GM19468 (cell line): ENCODE data around the gene KLF13.

Experiments used
- ATAC-seq: cut with Tn5 transposase; IDR thresholded peaks from one replicate; pipeline ENCODE4 v1.9.1; 2021; ENCODE audit warnings: mild to moderate bottlenecking, moderate library complexity, moderate number of reproducible peaks; ENCODE audit not compliant: unreplicated experiment; ENCODE audit errors: extremely low read depth

Gene KLF13

DNA sequence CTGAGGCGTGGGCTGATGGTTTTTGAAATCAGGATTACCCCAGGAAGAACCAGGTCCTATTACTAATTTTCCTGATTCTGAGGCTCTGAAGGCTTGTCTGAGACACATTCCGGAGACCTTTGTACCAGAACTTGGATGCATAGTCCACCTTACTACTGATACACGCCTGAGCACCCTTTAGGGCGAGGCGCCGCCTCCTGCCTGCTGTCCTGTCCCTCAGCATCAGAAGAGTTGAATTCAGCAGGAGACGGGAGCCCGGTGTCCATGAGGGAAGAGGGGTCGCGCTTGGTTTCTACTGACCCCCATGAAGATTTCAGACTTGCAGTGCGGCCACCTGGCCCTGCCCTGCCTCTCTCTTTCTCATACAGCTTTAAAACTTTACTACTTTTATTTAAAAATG is 49.9 kb downstream of the KLF13 start:
- no peak for ATAC-seq

DNA sequence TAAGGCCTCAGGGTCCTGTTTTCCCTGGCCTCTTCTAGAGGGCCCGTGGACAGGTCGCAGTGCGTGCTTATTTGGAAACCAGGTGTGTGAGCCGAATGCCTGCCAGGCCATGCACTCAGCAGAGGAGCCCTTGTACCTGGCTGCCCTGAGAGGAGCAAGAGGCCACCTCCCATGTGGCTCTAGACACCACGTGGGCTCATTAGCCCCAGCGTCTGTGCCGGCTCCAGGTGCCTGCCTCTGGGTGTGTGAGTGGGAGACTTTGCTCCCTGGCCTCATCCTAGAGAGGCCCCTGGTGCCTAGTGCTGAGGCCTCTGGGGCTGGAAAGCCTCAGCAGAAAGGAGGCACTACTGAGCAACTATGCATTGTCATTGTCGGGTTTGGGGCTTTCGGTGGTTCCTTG is 50.4 kb downstream of the KLF13 start:
- no peak for ATAC-seq

- ATAC-seq, result no peak
Observed at GRCh38 chr15:31378363-31378903, 51.8 kb downstream of the KLF13 start.

- no peak for ATAC-seq
Observed at GRCh38 chr15:31379042-31379441, 52.4 kb downstream of the KLF13 start.

GRCh38 chr15:31379577-31379976 is 52.9 kb downstream of the KLF13 start:
- ATAC-seq, result no peak

- no peak for ATAC-seq
Observed at GRCh38 chr15:31381801-31382712, 55.4 kb downstream of the KLF13 start.

DNA sequence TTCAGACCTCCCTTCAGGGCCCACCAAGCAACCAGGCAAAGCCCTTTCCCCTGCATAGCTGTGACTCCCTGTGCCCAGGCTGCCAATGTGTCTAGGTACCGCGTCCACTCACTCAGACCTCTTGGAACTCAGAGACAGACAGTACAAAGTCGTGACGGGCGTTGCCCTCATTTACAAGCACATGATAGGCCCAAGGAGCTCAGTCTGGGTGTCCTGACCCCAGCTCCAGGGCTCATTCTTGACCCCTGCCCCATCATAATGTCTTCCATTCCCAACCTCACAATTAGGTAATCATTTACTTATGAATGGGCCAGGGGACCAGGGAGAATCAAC is 56.0 kb downstream of the KLF13 start:
- ATAC-seq, result no peak

GRCh38 chr15:31383139-31383538 is 56.5 kb downstream of the KLF13 start:
- no peak for ATAC-seq

DNA sequence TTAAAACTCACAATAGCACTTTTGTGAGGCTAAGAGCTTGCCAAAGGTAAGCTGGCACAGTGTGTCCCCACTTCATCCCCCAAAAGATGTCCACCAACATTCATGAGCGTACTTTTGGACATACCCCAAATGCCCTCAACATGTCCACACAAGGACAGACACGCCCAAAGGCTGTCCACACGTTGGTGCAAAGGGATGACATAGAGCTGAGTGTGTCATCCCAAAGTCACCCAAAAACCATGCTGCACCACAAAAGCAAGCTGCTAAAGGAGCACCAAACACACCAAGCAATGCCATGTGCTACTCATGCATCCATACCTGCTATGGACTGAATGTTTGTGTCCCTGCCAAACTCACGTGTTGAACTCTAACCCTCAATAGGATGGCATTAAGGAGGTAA is 57.9 kb downstream of the KLF13 start:
- ATAC-seq, result no peak

- no peak for ATAC-seq
Observed at GRCh38 chr15:31385736-31386135, 59.1 kb downstream of the KLF13 start.

- ATAC-seq, result no peak
Observed at GRCh38 chr15:31387092-31387478, 60.5 kb downstream of the KLF13 start.

GRCh38 chr15:31387479-31388118 is 61.0 kb downstream of the KLF13 start:
- ATAC-seq, result no peak

GRCh38 chr15:31389576-31389975 is 62.9 kb downstream of the KLF13 start:
- no peak for ATAC-seq

- ATAC-seq, result no peak
Observed at GRCh38 chr15:31390029-31390428, 63.4 kb downstream of the KLF13 start.

- no peak for ATAC-seq
Observed at GRCh38 chr15:31390777-31391486, 64.3 kb downstream of the KLF13 start.

DNA sequence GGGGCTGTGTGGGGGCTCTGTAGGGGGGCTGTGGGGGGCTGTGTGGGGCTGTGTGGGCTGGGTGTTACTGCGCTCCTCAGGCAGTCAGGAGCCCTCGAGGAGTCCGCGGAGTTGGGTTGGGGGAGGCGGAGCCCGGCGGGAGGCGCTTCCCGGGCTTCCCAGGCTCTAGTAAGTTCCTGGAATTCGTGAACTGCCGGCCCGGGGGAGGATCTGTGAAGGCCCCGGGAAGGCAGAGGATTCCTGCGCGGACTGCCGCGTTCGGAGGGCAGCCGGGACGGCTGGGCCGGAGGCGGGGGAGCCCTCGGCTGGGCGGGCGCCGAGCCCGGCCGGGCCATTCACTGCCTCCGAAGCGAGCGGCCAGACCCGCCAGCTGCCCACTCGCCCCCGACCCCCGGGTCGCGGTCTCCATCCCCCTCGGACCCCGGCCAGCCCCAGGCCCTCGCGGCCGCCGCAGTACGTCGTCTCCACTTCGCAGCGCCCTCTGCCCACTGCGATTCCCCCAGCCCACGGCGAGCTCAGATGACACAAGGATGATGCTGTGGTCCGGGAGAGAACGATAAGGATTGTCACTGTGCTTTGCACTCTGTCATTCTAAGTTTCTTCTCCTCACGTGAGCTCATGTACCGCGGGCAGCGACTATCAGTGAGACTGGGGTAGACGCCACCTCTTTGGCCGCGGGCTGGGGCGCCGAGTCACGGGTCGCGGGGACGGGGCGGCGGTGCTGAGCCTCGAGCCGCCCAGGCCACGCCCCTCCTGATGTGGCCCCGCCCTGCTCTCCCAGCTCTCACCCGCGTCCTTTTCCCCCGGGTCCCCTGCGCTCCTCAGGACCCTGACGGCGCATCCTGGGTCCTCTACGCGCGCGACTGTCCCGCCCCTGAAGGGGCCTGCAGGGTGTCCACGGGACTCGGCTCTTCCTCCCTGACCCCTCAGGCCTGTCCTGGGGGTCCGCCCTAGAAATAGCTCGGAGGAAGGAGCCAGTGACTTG is 65.3 kb downstream of the KLF13 start:
- peak; percentile 65 for ATAC-seq

- ATAC-seq, result no peak
Observed at GRCh38 chr15:31392761-31393401, 66.2 kb downstream of the KLF13 start.

- ATAC-seq, result no peak
Observed at GRCh38 chr15:31393444-31394091, 66.9 kb downstream of the KLF13 start.
